B cell (primary cell): Measurements from ENCODE around the gene WEE2. TPM values are rescaled to one million over a fixed set of nuclear protein-coding genes. Genes with fewer than 3 reads are reported as not detected.

ENCODE experiments used
- ATAC-seq: fragments of 200-7000 bp; cut with Tn5 transposase; one replicate; pipeline ENCODE4 v1.10.0; 2021; ENCODE audit warnings: low read depth, mild to moderate bottlenecking, moderate number of reproducible peaks, moderate library complexity
- CTCF ChIA-PET: fragments of 350-600 bp; sonication (Branson Sonifier 250); formaldehyde crosslinking; loops from one replicate; lab custom pipeline; 2021; ENCODE audit warnings: antibody characterized with exemption, inconsistent platforms; lab: Charles Lee
- POLR2A ChIA-PET: fragments of 350-600 bp; sonication (Branson Sonifier 250); formaldehyde crosslinking; loops from one replicate; lab custom pipeline; 2021; ENCODE audit warnings: antibody characterized with exemption; lab: Charles Lee
- DNase-seq: peaks from one replicate; pipeline ENCODE4 v3.0.0; 2013
- H2AFZ ChIP-seq: 2 replicates; pipeline ENCODE4 v1.6.1; 2012; ENCODE audit warnings: mild to moderate bottlenecking, low read depth, low read length; ENCODE audit not compliant: insufficient read depth, poor library complexity, severe bottlenecking
- H3K27ac ChIP-seq, 2 donors: 1 replicate in 1 of 2; 2 replicates in 1 of 2; pipeline ENCODE4 v1.5.1; 2012 to 2013; ENCODE audit warnings: low read length in 2 of 2, mild to moderate bottlenecking in 2 of 2, moderate library complexity in 1 of 2
- H3K27me3 ChIP-seq, 4 experiments: fragments of 200-600 bp in 1 of 4; sonication (generic) in 1 of 4; replicated peaks in 1 of 4; 1 replicate in 2 of 4; 2 replicates in 2 of 4; pipeline versions ENCODE4 v1.6.1 to v1.7.0; 2013 to 2016; ENCODE audit warnings: low read length in 3 of 4, mild to moderate bottlenecking in 2 of 4, mixed read lengths in 1 of 4, moderate library complexity in 1 of 4; ENCODE audit not compliant: insufficient read depth in 4 of 4, control insufficient read depth in 3 of 4; ENCODE audit errors: control extremely low read depth in 1 of 4
- H3K36me3 ChIP-seq, 2 experiments: replicated peaks in 1 of 2; 1 replicate in 1 of 2; 2 replicates in 1 of 2; pipeline versions ENCODE4 v1.6.1 to v1.7.1; 2013; ENCODE audit warnings: low read length in 1 of 2; ENCODE audit not compliant: insufficient read depth in 2 of 2, control insufficient read depth in 1 of 2; ENCODE audit errors: control extremely low read depth in 1 of 2, extremely low read depth in 1 of 2
- H3K4me1 ChIP-seq, 2 donors: fragments of 200-600 bp in 1 of 2; sonication (generic) in 1 of 2; 1 replicate in 1 of 2; 2 replicates in 1 of 2; pipeline versions ENCODE4 v1.5.1 to v1.6.1; 2013 to 2017; ENCODE audit warnings: low read length in 2 of 2; ENCODE audit not compliant: control insufficient read depth in 2 of 2, insufficient read depth in 2 of 2
- H3K4me2 ChIP-seq: replicated peaks from 2 replicates; pipeline ENCODE3; 2012; ENCODE audit warnings: mild to moderate bottlenecking, low read depth, low read length; ENCODE audit not compliant: poor library complexity, severe bottlenecking
- H3K4me3 ChIP-seq, 5 experiments: fragments of 200-600 bp in 1 of 5; sonication (generic) in 1 of 5; 1 replicate in 3 of 5; 2 replicates in 2 of 5; pipeline versions ENCODE4 v1.5.1 to v1.7.0; 2011 to 2016; ENCODE audit warnings: low read length in 4 of 5, mild to moderate bottlenecking in 4 of 5, low read depth in 2 of 5, control low read depth in 1 of 5, moderate library complexity in 1 of 5; ENCODE audit not compliant: insufficient read depth in 1 of 5; ENCODE audit errors: control extremely low read depth in 1 of 5, extremely low read depth in 1 of 5
- H3K79me2 ChIP-seq: fragments of 200-600 bp; sonication (generic); one replicate; pipeline ENCODE4 v1.6.0; 2016; ENCODE audit warnings: low read length; ENCODE audit not compliant: control insufficient read depth, insufficient read depth
- H3K9ac ChIP-seq: fragments of 200-600 bp; sonication (generic); 2 replicates; pipeline ENCODE4 v1.6.1; 2017; ENCODE audit warnings: mild to moderate bottlenecking, low read length, moderate library complexity
- H3K9me3 ChIP-seq, 3 donors: one replicate each; pipeline versions ENCODE4 v1.6.1 to v1.7.1; 2013; ENCODE audit warnings: low read length in 2 of 3; ENCODE audit not compliant: control insufficient read depth in 2 of 3, insufficient read depth in 1 of 3; ENCODE audit errors: control extremely low read depth in 1 of 3
- H4K20me1 ChIP-seq: 2 replicates; pipeline ENCODE4 v1.6.0; 2012; ENCODE audit warnings: mild to moderate bottlenecking, low read length; ENCODE audit not compliant: insufficient read depth, control insufficient read depth, poor library complexity, severe bottlenecking
- H3K27ac Mint-ChIP-seq: one replicate; pipeline ENCODE4 v1.8.0; 2021; ENCODE audit warnings: mixed read lengths
- H3K27me3 Mint-ChIP-seq: one replicate; pipeline ENCODE4 v1.8.0; 2021; ENCODE audit warnings: mixed read lengths
- H3K4me1 Mint-ChIP-seq: one replicate; pipeline ENCODE4 v1.8.0; 2021; ENCODE audit warnings: mixed read lengths
- H3K4me3 Mint-ChIP-seq: one replicate; pipeline ENCODE4 v1.8.0; 2021; ENCODE audit warnings: mixed read lengths
- H3K9me3 Mint-ChIP-seq: one replicate; pipeline ENCODE4 v1.8.0; 2022; ENCODE audit warnings: mixed read lengths; ENCODE audit not compliant: insufficient read depth
- CTCF ChIP-seq: fragments of 200-600 bp; IDR thresholded peaks from one replicate; pipeline ENCODE4 v1.8.0; 2022; ENCODE audit warnings: antibody characterized with exemption, mild to moderate bottlenecking
- EZH2 ChIP-seq: IDR thresholded peaks from 2 replicates; pipeline ENCODE4 v1.6.1; 2012; ENCODE audit warnings: borderline replicate concordance, low read depth, mild to moderate bottlenecking, moderate library complexity, low read length; ENCODE audit not compliant: insufficient read depth, poor library complexity, severe bottlenecking
- WGBS: methylation state at CpG from one replicate; pipeline ENCODE4 v1.1.5; 2013; ENCODE audit warnings: missing lambda C conversion rate; ENCODE audit not compliant: insufficient coverage; 5-methylcytosine and 5-hydroxymethylcytosine counted together
- intact Hi-C: fragments of 100-400 bp; cut with micrococcal nuclease; formaldehyde crosslinking; loops from one replicate; pipeline ENCODE4 v1.10.0; 2022
- polyA plus RNA-seq: library from polyadenylated mRNA; depleted of rRNA; stranded (reverse); fragments of >200 nt; gene quantifications from 2 replicates; pipeline ENCODE4 v1.2.3, GENCODE V29; 2012
- total RNA-seq, 2 donors: library from RNA; stranded (reverse); fragments of 120-200 nt in 1 of 2; gene quantifications; 1 replicate in 1 of 2; 2 replicates in 1 of 2; pipeline versions ENCODE4 v1.2.3 to v1.2.4, GENCODE V29; 2013 to 2022

Gene WEE2
- total and polyA plus RNA-seq, 2 donors (not counting 1 experiment from before 2014, with no cell fraction given): not detected

- Mint-ChIP-seq H3K27ac (no peak overlapping the region), H3K27me3 (no peaks in the 10 kb centered on the region), H3K9me3 (no peaks in the 10 kb centered on the region), H3K4me3 (peak overlapping the region; percentile 11), H3K4me1 (no peaks in the 10 kb centered on the region)
- H3K27me3 ChIP-seq: no peaks in the 10 kb centered on the region
- no peaks in the 10 kb centered on the region for H3K79me2 ChIP-seq
- no peak overlapping the region for H3K9ac ChIP-seq
- no peaks in the 10 kb centered on the region for H3K4me1 ChIP-seq
- H4K20me1 ChIP-seq: no peaks in the 10 kb centered on the region
- DNase-seq: no peak
- CTCF ChIA-PET: interaction anchor here (0.7 to 1.1 kb wide), 3 partner anchors 28 to 77 kb away, joined by 3 read pairs; no protein-coding TSS in a partner anchor
- no peak overlapping the region for H3K4me3 ChIP-seq
- ATAC-seq: no peak
- H3K27ac ChIP-seq: no peak overlapping the region
- H3K4me2 ChIP-seq: no peak overlapping the region
- WGBS: 97% methylated on average over 8 of the region's 24 CpGs
- no peak overlapping the region for H2AFZ ChIP-seq
- H3K36me3 ChIP-seq: no peaks in the 10 kb centered on the region
- POLR2A ChIA-PET: no interaction called here
- H3K9me3 ChIP-seq: no peaks in the 10 kb centered on the region
- intact Hi-C loops: no loop called here
- TF ChIP-seq EZH2: no peak
- no peak for TF ChIP-seq CTCF
Measured at GRCh38 chr7:141731476-141732149, 23.5 kb downstream of the WEE2 start.
